GM19328 (cell line): ENCODE measurements around the gene THOC6.

Experiments
- ATAC-seq: cut with Tn5 transposase; IDR thresholded peaks from one replicate; pipeline ENCODE4 v1.9.1; 2021; ENCODE audit warnings: mild to moderate bottlenecking, moderate library complexity; ENCODE audit not compliant: unreplicated experiment

Gene THOC6

DNA sequence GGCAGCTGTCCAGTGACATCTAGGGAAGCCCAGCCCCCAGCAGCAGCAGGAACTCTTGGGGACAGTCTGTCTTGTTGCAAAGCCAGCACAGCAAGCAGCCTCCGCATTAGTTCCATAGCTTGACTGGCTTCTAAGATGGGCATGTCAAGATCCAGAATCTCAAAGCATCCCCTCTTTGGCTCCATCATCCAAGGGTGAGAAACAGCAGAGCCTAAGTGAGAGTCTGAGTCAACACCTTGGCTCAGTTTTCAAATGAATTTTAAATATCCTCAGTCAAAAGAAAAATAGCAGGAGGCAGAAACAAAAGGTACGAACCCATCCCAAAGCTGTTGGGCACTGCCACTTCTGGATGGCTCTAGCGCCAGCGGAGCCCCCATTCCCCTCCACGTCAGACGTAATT, 8.9 kb upstream of the THOC6 start:
- no peak for ATAC-seq

GRCh38 chr16:3015865-3016521, 7.8 kb upstream of the THOC6 start:
- no peak for ATAC-seq

DNA sequence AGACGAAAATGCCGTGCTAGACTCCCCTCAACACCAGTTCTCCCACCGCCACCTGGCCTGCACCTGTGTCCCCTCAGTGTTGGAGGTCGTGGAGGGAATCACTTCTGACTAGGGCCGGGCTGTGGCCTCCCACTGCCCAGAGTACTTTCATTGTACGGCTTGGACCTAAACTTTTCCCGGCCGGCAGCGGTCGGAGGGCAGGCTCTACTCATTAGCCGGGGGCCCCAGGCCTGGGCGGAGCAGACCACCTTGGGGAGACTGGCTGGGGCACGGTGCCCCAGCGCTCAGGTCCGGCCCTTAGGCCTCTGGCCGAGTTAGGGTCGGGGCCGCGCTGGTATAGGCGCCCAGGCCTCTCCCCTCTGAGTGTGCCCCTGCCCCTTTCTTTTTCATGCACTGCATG, 6.5 kb upstream of the THOC6 start:
- ATAC-seq: no peak

- no peak for ATAC-seq
These were observed 5.9 kb upstream of the THOC6 start, which contains the start of gene CLDN6 for GRCh38 chr16:3017794-3018506. Gene CLDN6, minus strand, starts transcription at chr16:3018183. Its CDS starts 2,162 bp downstream, at chr16:3016021.

GRCh38 chr16:3019594-3020246, 4.1 kb upstream of the THOC6 start:
- ATAC-seq: no peak

GRCh38 chr16:3020247-3020603, 3.6 kb upstream of the THOC6 start, which contains the start of gene TNFRSF12A:
Gene TNFRSF12A, plus strand, starts transcription at chr16:3020368. Its CDS starts 30 bp downstream, at chr16:3020398.
- ATAC-seq: no peak

DNA sequence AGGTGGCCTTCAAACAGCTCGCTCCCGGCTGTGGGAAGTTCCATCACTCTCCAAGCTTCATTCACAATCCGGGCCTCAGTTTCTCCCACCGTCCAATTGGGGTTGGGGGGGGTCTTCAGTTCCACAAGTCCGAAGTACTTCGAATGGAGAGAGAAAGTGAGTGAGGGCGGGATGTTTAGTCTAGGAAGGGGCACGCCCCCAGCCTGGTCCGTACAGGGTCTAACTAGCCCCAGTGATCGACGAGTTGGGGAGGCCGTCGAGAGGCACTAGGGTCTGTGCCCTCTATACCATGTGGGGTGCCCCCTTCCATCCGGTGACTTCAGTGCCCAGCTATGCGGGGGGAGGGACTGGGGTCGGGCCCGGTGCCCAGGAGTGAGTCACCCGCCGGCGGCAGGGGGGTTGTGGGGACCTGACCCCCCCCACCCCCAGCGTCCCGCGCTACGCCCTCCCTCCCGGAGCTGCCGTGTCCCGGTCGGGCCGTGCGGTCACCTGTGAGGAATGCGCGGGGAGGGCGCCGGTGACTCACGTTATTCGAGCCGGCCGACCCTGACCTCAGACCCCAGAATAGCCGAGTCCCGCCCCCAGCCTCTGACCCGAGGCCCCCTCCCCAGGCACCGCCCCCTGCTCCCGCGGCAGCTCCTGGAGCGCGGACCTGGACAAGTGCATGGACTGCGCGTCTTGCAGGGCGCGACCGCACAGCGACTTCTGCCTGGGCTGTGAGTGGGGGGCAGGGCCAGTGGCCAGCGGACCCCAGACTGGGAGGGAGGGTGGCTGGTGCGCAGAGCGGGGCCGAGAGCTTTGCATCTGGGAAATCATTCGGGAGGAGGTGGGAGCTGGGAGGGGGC, 3.0 kb upstream of the THOC6 start:
- no peak for ATAC-seq

- ATAC-seq: no peak
These were observed 2.2 kb upstream of the THOC6 start for GRCh38 chr16:3021449-3022207.

GRCh38 chr16:3022208-3022683, 1.6 kb upstream of the THOC6 start:
- no peak for ATAC-seq

- ATAC-seq: no peak
These were observed 986 bp upstream of the THOC6 start for GRCh38 chr16:3022684-3023414.

DNA sequence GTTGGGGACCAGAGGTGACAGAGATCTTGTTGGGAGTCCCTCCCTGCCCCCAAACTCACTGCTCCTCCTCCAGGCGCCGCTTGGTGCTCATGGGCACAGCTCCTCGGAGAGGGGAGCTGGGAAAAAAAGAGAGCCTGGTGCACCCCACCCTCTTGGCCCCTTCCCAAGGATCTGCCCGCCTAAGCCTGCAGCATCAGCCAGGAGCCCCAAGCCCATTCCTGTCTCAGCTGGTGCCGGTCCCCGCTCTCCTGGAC, 493 bp upstream of the THOC6 start:
- ATAC-seq: no peak

- ATAC-seq: no peak
These were observed 1.5 kb downstream of the THOC6 start for GRCh38 chr16:3025032-3026002.

DNA sequence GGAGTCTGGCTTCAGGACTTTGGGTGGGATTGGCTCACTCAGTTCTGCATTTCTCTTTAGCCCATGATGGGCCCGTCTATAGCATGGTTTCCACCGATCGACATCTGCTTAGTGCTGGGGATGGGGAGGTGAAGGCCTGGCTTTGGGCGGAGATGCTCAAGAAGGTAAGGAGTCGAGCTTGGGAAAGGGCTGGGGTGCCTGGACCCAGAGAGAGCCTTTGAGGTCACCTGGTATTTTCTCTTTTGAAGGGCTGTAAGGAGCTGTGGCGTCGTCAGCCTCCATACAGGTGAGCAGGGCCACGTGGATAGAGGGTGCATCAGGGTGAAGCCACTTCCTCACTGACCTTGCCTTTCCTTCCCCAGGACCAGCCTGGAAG, 2.2 kb downstream of the THOC6 start:
- ATAC-seq: no peak

DNA sequence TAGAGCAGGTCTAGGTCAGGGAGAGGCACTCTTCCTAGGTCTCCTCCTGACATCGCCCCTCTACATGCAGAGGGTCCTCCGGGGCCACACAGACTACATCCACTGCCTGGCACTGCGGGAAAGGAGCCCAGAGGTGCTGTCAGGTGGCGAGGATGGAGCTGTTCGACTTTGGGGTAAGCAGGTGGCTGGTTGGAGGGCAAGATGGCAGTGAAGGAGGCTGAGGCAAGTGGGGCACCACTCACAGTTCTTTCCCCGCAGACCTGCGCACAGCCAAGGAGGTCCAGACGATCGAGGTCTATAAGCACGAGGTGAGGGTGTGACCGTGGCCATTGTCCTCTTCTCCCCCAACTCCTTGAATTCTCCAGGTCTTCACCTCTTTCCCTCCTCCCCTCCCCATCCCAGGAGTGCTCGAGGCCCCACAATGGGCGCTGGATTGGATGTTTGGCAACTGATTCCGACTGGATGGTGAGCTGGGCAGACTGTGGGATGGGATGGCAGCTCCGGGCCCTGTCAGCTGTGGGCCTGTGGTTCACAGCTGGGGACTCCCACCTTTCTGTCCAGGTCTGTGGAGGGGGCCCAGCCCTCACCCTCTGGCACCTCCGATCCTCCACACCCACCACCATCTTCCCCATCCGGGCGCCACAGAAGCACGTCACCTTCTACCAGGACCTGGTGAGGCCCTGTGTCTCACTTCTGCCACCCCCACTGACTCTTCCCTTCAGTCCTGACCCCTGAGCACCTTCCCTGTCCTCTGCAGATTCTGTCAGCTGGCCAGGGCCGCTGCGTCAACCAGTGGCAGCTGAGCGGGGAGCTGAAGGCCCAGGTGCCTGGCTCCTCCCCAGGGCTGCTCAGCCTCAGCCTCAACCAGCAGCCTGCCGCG, 3.0 kb downstream of the THOC6 start:
- no peak for ATAC-seq

DNA sequence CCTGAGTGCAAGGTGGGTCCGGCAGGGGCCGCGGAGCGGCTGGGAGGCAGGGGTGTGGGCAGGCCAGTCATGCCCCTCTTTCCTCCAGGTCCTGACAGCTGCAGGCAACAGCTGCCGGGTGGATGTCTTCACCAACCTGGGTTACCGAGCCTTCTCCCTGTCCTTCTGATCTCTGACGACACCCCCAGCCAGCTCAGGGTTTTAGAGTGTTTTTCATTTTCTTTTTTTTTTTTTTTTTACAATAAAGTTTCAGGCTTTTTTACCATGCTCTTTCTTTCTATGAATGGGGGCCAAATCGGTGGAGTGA, 3.6 kb downstream of the THOC6 start:
- no peak for ATAC-seq

GRCh38 chr16:3027983-3028715, 4.3 kb downstream of the THOC6 start:
- ATAC-seq: no peak

DNA sequence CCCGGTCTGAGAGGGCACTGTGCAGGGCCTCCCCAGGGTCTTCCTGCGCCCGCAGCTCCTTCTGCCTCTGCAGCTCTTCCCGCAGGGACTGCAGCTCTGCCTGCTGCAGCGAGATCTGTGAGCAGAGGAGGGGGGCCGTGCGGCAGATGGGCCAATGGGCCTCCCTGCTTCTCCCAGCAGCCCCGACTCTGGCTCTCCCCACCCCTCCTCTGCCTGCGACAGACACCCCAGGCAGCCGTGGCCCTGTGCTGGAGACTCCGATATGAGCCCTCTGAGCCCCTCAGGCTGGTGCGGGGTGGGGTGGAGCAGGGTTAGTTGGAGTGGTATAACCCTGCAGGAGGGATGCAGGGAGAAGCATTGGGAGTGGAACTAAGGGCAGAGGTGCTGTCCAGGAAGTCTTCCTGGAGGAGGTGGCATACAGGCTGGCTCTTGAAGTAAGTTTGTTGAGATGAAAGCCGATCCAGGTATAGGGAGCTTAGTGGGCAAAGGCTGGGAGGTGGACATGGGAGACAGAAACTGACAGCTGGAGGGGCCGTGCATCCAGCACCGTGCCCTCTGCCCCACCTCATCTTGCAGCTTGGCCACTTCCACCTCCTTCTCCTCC, 5.0 kb downstream of the THOC6 start:
- no peak for ATAC-seq
